CD4-positive, alpha-beta T cell treated with Interferon gamma for 1 hour (primary cell): ENCODE data around the gene ZNF468.
"Not testable (repeated sequence)": the region's sequence is repeated elsewhere in the genome, so short reads cannot be mapped to it uniquely, and the experiment has no call there.

Source experiments
- DNase-seq: peaks from one replicate; pipeline ENCODE4 v3.0.0-alpha.2; 2020

Gene ZNF468

DNA sequence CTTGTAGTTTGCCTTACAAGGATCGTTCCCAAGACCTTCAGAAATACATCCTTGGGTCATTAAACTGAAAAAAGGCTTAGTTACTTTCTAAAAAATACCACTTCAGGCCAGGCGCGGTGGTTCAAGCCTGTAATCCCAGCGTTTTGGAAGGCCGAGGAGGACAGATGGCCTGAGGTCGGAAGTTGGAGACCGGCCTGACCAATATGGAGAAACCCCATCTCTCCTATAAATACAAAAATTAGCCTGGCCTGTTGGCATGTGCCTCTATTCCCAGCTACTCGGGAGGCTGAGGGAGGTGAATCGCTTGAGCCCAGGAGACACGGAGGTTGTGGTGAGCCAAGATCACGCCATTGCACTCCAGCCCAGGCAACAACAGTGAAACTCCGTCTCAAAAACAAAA, 33.7 kb downstream of the ZNF468 start:
- DNase-seq, result no peak

DNA sequence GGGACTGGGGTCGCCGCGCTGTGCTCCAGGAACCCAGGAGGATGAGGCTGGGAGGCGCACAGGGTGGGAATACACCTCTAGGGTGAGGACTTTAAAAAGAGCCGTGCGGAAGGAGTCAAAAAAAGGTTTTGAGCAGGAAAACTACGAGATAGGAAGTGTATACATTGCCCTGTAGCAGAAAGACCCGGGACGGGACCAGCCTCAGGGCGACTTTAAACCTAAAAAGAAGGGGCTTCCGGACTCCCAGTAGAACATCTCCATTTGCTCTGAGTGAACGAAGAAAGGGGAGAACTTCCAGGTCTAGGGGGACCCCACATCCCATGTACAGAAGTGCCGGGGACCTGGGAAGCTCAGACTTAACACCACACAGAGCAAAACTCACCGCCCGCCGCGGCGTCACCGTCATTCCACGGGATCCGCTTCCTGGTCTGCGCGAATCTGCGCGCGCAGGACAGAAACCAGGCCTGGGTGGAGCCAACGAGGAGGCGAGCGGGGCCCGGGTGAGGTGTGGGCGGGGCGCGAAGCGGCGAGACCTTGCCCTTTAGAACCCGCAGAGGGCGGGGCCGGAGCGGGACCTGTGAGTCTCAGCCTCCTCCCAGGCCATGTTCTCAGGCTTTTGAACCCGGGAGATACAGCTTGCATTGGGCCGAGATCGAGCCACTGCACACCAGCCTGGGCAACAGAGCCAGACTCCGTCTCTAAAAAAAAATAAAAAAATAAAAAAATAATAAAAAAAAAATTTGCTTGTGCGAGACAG, 36.0 kb downstream of the ZNF468 start, which contains the start of gene ZNF28:
Gene ZNF28, minus strand, starts transcription at position 430 of the 757 bp plus-strand sequence. CDS start 3,675 bp downstream, outside the sequence.
- DNase-seq, result peak; percentile 80

DNA sequence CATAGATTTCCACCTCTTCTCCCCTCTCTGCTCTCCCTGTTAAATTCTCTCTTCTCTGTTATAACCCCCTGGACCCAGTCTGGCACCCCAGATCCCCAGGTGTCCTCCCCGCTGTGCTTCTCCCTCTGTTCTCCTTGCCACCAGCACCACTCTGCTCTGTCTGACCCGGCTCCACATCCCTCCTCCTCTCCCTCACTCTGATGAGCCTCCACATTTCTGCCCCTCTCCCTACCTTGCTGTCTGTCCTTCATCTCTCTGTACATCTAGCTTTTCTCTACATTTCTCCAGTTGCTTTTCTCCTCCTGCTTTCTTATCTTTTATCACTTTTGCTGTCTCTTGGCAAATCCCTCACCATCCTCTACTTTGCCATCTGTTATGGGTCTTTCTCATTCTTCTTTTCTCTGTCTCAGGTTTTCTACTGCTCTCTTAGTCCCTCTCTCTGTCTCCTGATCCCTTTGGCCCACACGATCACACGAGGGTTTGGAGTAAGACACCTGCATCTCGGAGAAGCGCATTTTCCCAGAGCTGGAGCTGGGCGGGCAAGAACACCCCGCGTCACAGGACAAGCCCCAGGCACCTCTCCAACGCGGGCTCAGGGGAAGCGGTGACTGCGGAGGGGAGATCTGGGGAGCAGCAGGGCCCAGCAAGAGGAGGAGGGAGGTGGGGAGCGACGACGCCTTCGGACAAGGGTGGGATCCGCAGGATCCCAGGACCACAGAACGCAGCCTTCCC, 36.8 kb downstream of the ZNF468 start:
- DNase-seq, result peak; percentile 13

DNA sequence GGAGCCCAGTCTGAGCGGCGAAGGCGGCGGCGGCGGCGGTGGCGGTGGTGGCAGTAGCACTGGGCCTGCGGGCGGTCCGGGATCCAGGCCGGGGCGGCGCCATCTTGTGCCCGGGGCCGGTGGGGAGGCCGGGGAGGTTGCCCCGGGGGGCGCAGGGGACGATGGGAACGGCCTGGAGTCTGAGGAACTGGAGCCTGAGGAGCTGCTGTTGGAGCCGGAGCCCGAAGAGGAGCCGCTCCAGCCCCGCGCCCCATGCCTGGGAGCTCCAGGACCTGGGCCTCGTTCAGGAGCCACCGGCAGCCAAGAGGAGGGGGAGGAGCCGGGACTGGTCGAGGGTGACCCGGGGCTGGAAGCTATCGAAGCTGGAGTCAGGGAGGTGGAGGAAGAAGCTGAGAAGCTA, 47.6 kb downstream of the ZNF468 start:
- DNase-seq, result no peak

DNA sequence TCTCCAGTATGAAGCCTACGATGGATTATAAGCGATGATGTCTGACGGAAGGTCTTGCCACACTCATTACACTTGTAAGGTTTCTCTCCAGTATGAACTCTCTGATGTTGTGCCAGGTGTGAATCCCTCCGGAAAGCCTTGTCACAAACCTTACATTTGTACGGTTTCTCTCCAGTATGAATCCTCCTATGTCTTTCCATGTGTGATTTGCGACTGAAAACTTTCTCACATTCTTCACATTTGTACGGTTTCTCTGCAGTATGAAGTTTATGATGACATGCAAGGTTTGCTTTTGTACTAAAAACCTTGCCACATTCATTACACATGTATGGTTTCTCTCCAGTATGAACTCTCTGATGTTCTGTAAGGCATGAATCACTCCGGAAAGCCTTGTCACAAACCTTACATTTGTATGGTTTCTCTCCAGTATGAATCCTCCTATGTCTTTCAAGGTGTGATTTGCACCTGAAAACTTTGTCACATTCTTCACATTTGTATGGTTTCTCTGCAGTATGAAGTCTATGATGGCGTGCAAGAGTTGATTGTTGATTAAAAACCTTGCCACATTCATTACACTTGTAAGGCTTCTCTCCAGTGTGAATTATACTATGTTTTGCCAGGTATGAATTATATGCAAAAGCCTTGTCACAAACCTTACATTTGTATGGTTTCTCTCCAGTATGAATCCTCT, 57.3 kb downstream of the ZNF468 start:
- not testable (repeated sequence) for DNase-seq

DNA sequence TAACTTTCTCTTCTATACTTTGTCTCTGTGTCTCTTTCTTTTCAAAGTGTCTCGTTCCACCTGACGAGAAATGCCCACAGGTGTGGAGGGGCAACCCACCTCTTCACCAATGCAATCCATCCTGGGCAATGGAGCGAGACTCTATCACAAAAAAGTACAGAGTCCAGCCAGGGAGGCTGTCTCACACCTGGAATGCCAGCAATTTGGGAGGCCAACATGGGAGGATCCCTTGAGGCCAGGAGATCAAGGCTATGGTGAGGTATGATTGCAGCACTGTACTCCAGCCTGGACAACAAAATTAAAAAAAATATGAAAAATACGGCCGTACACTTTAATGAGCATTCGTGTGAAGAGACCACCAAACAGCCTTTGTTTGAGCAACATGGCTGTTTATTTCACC, 68.0 kb downstream of the ZNF468 start:
- DNase-seq, result no peak
